NCI-H2196 treated with DMSO at 0.1 percent for 48 hours (cell line): Measurements from ENCODE around the gene RNGTT.

Experiments used
- DNase-seq: peaks from one replicate; lab custom pipeline; 2025; ENCODE audit not compliant: unreplicated experiment; lab: John Stamatoyannopoulos, UW

The RNGTT gene

GRCh38 chr6:88566746-88567534, 396.5 kb downstream of the RNGTT start:
- DNase-seq = no peak

GRCh38 chr6:88565836-88566235, 397.6 kb downstream of the RNGTT start:
- no peak for DNase-seq

GRCh38 chr6:88565409-88565811, 398.0 kb downstream of the RNGTT start:
- DNase-seq = no peak

- DNase-seq = no peak
Observed at GRCh38 chr6:88563277-88563625, 400.2 kb downstream of the RNGTT start.

GRCh38 chr6:88562353-88563276, 400.8 kb downstream of the RNGTT start:
- no peak for DNase-seq

GRCh38 chr6:88561954-88562315, 401.5 kb downstream of the RNGTT start:
- no peak for DNase-seq

GRCh38 chr6:88561034-88561953, 402.1 kb downstream of the RNGTT start:
- no peak for DNase-seq
